OCI-LY1 (cell line): ENCODE results near the gene ATG2A.

ENCODE experiments used
- H2AFZ ChIP-seq: fragments of 200-600 bp; sonication (generic), shearing (Covaris generic); 2 replicates; pipeline ENCODE4 v1.6.0; 2014; ENCODE audit warnings: antibody characterized with exemption, mild to moderate bottlenecking, low read length
- H3F3A ChIP-seq: fragments of 200-600 bp; sonication (generic), shearing (Covaris generic); 2 replicates; pipeline ENCODE4 v1.6.0; 2014; ENCODE audit warnings: mild to moderate bottlenecking, antibody characterized with exemption, low read length, moderate library complexity; ENCODE audit not compliant: insufficient read depth
- H3K27ac ChIP-seq: fragments of 200-600 bp; sonication (generic); 2 replicates; pipeline ENCODE4 v1.5.1; 2014; ENCODE audit warnings: low read length, mixed run types, mild to moderate bottlenecking, low read depth; ENCODE audit not compliant: poor library complexity, severe bottlenecking
- H3K27me3 ChIP-seq: fragments of 200-600 bp; sonication (generic); 2 replicates; pipeline ENCODE4 v1.6.0; 2014; ENCODE audit warnings: antibody characterized with exemption, mild to moderate bottlenecking, low read length, moderate library complexity; ENCODE audit not compliant: insufficient read depth
- H3K36me3 ChIP-seq: fragments of 200-600 bp; sonication (generic); 2 replicates; pipeline ENCODE4 v1.6.1; 2014; ENCODE audit warnings: mild to moderate bottlenecking, antibody characterized with exemption, low read length, moderate library complexity, mixed read lengths; ENCODE audit not compliant: insufficient read depth
- H3K4me1 ChIP-seq: fragments of 200-600 bp; sonication (generic); 2 replicates; pipeline ENCODE4 v1.5.1; 2014; ENCODE audit warnings: mild to moderate bottlenecking, low read length, moderate library complexity; ENCODE audit not compliant: insufficient read depth, severe bottlenecking
- H3K4me2 ChIP-seq: fragments of 200-600 bp; sonication (generic), shearing (Covaris generic); 2 replicates; pipeline ENCODE4 v1.6.1; 2014; ENCODE audit warnings: low read length
- H3K4me3 ChIP-seq: fragments of 200-600 bp; sonication (generic); 2 replicates; pipeline ENCODE4 v1.5.1; 2014; ENCODE audit warnings: low read length, low read depth, mild to moderate bottlenecking, mixed read lengths; ENCODE audit not compliant: poor library complexity, severe bottlenecking
- H3K79me2 ChIP-seq: fragments of 200-600 bp; shearing (Covaris generic); 2 replicates; pipeline ENCODE4 v1.6.1; 2016; ENCODE audit warnings: mixed run types, low read length, mixed read lengths; ENCODE audit not compliant: insufficient read depth
- H3K9ac ChIP-seq: fragments of 200-600 bp; sonication (generic), shearing (Covaris generic); 2 replicates; pipeline ENCODE4 v1.6.1; 2014; ENCODE audit warnings: mild to moderate bottlenecking, low read length, mixed read lengths
- H3K9me2 ChIP-seq: fragments of 200-600 bp; sonication (generic), shearing (Covaris generic); 2 replicates; pipeline ENCODE4 v1.6.1; 2014; ENCODE audit warnings: low read depth, mild to moderate bottlenecking, low read length, mixed read lengths
- H3K9me3 ChIP-seq: fragments of 200-600 bp; shearing (Covaris generic); 2 replicates; pipeline ENCODE4 v1.6.1; 2014; ENCODE audit warnings: low read length, mixed read lengths
- H4K20me1 ChIP-seq: fragments of 200-600 bp; sonication (generic), shearing (Covaris generic); 2 replicates; pipeline ENCODE4 v1.6.0; 2016; ENCODE audit warnings: mild to moderate bottlenecking, low read length; ENCODE audit not compliant: insufficient read depth
- CTCF ChIP-seq: fragments of 200-600 bp; sonication (generic), shearing (Covaris generic); IDR thresholded peaks from 2 replicates; pipeline ENCODE4 v1.5.1; 2017; ENCODE audit warnings: mild to moderate bottlenecking, antibody characterized with exemption, low read length, moderate library complexity, mixed read lengths
- EZH2 ChIP-seq: fragments of 200-600 bp; sonication (generic), shearing (Covaris generic); IDR thresholded peaks from 2 replicates; pipeline ENCODE4 v1.8.0; 2017; ENCODE audit warnings: borderline replicate concordance, mixed run types, mild to moderate bottlenecking, antibody characterized with exemption, low read length, moderate library complexity, mixed read lengths

The ATG2A gene

GRCh38 chr11:64932324-64932723 is 15.3 kb upstream of the ATG2A start:
- Histone ChIP-seq H3K27ac (no peak overlapping the region), H3K36me3 (peaks cover 33% of the 10 kb centered on the region), H3K27me3 (no peaks in the 10 kb centered on the region)

DNA sequence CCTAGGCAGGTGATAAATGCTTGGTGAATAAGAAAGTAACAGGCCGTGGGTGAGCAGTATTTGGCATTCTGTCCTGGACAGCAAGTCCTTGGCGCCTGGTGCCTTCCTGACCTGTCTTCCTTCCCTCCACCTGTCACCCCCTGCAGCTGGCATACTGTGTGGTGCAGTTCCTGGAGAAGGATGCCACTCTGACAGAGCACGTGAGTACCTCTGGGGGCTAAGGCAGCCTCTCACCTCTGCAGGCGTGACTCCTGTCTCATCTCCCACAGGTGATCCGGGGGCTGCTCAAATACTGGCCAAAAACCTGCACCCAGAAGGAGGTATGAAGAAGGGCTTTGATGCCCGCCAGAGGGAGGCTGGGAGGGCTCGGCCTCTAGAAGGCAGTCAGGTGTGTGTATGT is 14.3 kb upstream of the ATG2A start:
- TF ChIP-seq EZH2 (no peak), CTCF (no peak)
- H3K27me3 ChIP-seq: no peaks in the 10 kb centered on the region
- no peaks in the 10 kb centered on the region for H3F3A ChIP-seq

More at GRCh38 chr11:64932324-64932723, 15.3 kb upstream of the ATG2A start:
- H3K9ac ChIP-seq: no peak overlapping the region
- no peak overlapping the region for H3K4me2 ChIP-seq
- TF ChIP-seq CTCF: no peak
- TF ChIP-seq EZH2: no peak
- no peaks in the 10 kb centered on the region for H3K9me2 ChIP-seq
- H3K9me3 ChIP-seq: no peaks in the 10 kb centered on the region
- no peaks in the 10 kb centered on the region for H3K4me1 ChIP-seq
- H3K79me2 ChIP-seq: no peaks in the 10 kb centered on the region
- no peak overlapping the region for H2AFZ ChIP-seq
- no peak overlapping the region for H3K4me3 ChIP-seq
- no peaks in the 10 kb centered on the region for H4K20me1 ChIP-seq
- no peaks in the 10 kb centered on the region for H3F3A ChIP-seq

DNA sequence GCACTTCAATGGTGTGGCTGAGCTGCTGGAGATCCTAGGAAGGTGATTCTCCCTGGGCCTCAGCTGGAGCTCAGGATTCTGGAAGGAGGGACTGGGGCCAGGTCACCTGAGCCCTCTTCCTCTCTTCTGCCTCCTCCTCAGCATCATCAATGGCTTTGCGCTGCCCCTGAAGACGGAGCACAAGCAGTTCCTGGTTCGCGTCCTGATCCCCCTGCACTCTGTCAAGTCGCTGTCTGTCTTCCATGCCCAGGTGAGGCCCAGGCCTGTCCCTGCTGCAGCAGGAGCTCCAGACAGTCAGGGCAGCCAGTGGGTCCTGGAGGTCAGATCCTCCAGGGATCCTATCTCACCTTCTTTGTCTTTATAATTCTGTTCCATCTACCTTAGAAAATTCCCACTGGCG is 13.3 kb upstream of the ATG2A start:
- Histone ChIP-seq H3K9ac (no peak overlapping the region), H4K20me1 (no peaks in the 10 kb centered on the region), H3K79me2 (no peaks in the 10 kb centered on the region), H3K36me3 (peaks cover 33% of the 10 kb centered on the region), H3K4me2 (no peak overlapping the region), H3F3A (no peaks in the 10 kb centered on the region), H2AFZ (no peak overlapping the region), H3K9me3 (no peaks in the 10 kb centered on the region), H3K27ac (no peak overlapping the region), H3K4me1 (peaks cover 9% of the 10 kb centered on the region), H3K27me3 (no peaks in the 10 kb centered on the region), H3K9me2 (no peaks in the 10 kb centered on the region), H3K4me3 (no peak overlapping the region)
- no peak for TF ChIP-seq CTCF
- no peak for TF ChIP-seq EZH2

More for the DNA sequence above, 14.3 kb upstream of the ATG2A start:
- Histone ChIP-seq H3K4me2 (no peak overlapping the region), H3K79me2 (no peaks in the 10 kb centered on the region), H4K20me1 (no peaks in the 10 kb centered on the region), H3K36me3 (peaks cover 33% of the 10 kb centered on the region), H3K9me3 (no peaks in the 10 kb centered on the region), H3K27ac (no peak overlapping the region), H3K9ac (no peak overlapping the region), H3K9me2 (no peaks in the 10 kb centered on the region), H3K4me3 (no peak overlapping the region), H2AFZ (no peak overlapping the region), H3K4me1 (peaks cover 2% of the 10 kb centered on the region)
